Measurements from ENCODE around the gene PHF14.

The PHF14 gene

DNA sequence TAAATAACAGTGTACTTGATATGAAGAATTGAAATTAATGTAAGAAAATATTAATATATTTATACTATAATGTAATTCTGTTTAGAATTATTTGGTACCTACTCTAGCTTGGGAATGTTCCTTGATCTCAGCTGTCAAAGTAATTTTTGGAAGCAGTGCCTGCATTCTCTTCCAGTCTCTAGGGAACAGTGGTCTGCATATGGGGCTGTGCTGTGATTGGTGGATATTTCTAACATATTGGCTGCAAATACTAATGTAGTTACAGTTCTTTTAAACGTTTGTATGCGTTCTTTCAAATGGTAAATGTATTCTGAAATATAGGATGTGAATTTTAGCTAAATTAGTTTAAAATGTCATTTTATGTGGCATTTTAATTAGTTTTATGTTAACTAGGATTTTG lies 87.2 kb downstream of the PHF14 start:
- no peak for TF ChIP-seq ZFX (IDR thresholded peaks at IDR 0.05)
- TF ChIP-seq, protein P1, sequence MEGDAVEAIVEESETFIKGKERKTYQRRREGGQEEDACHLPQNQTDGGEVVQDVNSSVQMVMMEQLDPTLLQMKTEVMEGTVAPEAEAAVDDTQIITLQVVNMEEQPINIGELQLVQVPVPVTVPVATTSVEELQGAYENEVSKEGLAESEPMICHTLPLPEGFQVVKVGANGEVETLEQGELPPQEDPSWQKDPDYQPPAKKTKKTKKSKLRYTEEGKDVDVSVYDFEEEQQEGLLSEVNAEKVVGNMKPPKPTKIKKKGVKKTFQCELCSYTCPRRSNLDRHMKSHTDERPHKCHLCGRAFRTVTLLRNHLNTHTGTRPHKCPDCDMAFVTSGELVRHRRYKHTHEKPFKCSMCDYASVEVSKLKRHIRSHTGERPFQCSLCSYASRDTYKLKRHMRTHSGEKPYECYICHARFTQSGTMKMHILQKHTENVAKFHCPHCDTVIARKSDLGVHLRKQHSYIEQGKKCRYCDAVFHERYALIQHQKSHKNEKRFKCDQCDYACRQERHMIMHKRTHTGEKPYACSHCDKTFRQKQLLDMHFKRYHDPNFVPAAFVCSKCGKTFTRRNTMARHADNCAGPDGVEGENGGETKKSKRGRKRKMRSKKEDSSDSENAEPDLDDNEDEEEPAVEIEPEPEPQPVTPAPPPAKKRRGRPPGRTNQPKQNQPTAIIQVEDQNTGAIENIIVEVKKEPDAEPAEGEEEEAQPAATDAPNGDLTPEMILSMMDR (conservative IDR thresholded peaks at IDR 0.05), result no peak
- H3K27ac ChIP-seq, result no peak overlapping the region

DNA sequence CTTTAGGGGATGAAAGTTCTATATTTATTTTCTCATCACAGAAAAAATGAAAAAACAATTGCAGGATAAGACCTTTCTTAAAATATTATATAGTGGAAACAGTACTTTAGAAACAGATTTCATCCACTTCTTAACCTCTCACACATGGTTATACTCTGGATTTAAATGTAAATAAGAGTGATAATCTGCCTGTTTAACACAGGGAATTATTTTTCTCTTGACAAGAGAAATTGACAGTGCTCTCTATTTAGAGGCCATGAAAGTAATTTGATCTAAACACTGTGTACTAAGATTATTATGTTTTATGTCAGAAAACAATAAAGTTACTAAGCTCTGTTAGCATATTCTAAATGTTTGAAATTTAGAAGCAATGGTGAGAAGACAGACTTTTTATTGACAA lies 88.4 kb downstream of the PHF14 start:
- H3K27ac ChIP-seq, result no peak overlapping the region
- TF ChIP-seq, protein P1 (conservative IDR thresholded peaks at IDR 0.05), result no peak
- TF ChIP-seq ZFX (IDR thresholded peaks at IDR 0.05), result no peak

DNA sequence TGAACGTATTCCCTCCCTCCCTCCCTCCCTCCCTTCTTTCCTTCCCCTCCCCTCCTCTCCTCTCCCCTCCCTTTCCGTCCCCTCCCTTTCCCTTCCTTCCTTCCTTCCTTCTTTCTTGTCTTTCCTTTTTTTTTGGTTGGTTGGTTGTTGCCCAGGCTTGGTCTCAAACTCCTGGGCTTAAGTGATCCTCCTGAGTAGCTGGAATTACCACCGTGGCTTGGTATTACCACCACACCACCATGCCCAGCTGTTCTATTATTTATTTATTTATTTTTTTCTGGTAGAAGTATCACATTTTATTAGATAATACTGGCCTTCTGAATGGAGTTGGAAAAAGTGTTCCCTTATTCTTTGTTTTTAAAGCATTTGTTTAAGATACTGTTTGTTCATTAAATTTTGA lies 95.9 kb downstream of the PHF14 start:
- H3K27ac ChIP-seq, result no peak overlapping the region
- TF ChIP-seq ZFX (IDR thresholded peaks at IDR 0.05), result no peak

DNA sequence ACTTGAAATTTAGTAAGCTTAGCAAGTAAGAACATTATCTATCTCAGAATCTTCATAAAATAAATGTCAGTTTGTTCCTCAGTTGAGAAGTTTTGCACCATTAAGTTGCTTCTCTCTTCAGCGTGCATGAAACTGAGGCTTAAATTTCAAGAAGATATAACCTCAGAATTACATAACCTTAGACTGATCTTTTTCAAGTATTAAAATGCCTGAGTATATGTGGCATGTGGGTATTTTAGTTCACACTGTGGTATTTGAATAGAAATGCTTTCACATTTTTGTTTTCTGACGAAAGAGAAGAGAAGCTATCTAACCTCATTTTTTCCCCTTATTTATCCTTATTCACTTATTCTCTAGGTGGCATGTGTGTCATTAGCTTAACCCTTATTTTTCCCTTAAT lies 104.1 kb downstream of the PHF14 start:
- no peak for TF ChIP-seq ZFX (IDR thresholded peaks at IDR 0.05)
- TF ChIP-seq, protein P1 (conservative IDR thresholded peaks at IDR 0.05), result no peak
- H3K27ac ChIP-seq, result no peak overlapping the region

DNA sequence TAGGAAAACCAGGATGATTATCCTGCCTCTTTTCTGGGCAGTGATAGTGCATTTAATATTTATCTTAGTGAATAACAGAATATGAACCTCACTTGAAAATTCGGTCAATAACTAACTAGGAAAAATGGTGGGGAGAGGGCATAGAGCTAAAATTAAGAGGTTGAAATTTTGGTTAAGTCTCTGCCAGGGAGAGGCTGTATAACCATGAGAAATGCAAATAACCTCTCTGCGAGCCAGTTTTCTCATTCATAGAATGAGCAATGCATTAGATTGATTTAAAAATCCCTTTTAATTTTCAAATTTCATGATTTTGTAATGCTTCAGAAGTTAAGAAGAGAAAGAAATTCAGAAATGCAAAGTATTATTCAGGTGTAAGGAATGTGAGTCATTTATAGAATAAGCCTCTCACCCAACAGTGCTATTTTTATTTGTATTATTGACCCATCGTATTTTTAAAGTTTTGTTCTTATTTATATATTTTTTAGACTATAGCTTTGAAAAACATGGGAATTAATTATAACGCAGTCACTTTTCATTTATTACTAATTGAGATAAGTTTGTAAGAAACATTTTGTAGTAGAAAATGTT lies 104.7 kb downstream of the PHF14 start:
- no peak overlapping the region for H3K27ac ChIP-seq

DNA sequence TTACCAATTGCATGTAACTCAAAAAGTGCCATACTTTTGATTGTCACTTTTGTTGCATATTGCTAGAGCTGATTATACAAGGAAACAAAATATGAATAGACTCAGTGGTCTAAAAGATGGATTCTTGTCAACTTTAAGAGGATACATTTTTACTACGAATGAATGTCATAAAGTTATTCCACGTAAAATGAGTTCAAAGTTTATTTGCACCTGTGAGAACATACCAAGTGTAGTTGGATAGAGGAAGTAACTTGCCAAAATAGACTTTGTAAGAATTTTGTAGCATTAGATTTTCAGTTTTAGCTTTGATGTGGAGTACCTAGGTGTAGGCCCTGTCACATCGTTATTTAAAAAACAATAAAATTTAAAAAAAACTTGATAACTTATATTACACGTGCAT lies 106.2 kb downstream of the PHF14 start:
- H3K27ac ChIP-seq, result no peak overlapping the region
- TF ChIP-seq, protein P1 (conservative IDR thresholded peaks at IDR 0.05), result no peak
- no peak for TF ChIP-seq ZFX (IDR thresholded peaks at IDR 0.05)

More for the DNA sequence above, 104.7 kb downstream of the PHF14 start:
- TF ChIP-seq, protein P1 (conservative IDR thresholded peaks at IDR 0.05), result no peak
- TF ChIP-seq ZFX (IDR thresholded peaks at IDR 0.05), result no peak

DNA sequence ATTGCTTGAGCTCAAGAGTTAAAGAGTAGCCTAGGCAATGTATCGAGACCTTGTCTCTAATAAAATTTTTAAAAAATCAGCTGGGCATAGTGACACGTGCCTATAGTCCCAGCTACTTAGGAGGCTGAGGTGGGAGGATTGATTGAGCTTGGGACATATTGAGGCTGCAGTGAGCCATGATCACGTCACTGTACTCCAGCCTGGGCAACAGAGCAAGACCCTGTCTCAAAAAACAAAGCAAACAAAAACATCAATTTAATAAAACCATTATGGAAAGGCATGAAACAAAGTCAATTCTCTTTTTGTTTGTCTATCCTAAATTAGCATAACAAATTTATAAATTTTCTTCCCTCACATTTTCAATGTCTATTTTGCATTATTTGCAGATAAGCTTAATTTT lies 108.4 kb downstream of the PHF14 start:
- no peak overlapping the region for H3K27ac ChIP-seq
- TF ChIP-seq ZFX (IDR thresholded peaks at IDR 0.05), result no peak
- TF ChIP-seq, protein P1 (conservative IDR thresholded peaks at IDR 0.05), result no peak

DNA sequence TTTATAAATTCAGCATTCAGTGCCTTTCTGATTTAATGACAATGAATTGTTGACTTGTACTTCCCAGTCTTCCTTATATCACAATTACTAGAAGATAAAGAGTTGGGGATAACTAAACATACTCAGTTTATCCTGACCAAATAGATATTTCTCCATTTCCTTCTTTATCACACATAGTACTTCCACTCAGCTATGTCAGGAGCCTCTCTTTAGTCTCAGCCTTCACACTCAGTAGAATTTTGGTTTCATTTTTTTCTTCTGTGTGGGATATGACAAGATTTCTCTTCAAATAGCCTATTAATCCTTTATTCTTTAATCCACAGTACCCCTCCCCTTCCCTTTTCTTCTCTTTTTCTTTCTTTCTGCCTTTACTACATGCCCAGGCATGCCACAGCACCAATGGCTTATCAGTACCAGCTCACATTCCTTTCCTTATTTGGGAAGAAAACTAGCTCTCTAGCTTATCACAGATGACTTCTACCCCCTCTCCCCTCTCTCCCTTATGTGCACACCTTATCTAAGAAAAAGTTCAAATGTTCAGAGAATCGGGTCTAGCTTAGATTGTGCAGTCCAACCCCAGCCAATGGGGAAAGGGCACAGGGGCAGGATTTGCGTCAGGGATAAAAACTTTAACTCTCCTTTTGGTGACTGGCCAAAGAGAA lies 109.0 kb downstream of the PHF14 start:
- no peak overlapping the region for H3K27ac ChIP-seq

More for the DNA sequence above, 109.0 kb downstream of the PHF14 start:
- TF ChIP-seq, protein P1 (conservative IDR thresholded peaks at IDR 0.05), result no peak
- TF ChIP-seq ZFX (IDR thresholded peaks at IDR 0.05), result no peak
